ENCODE results near the gene OR3A3.
"Not testable (repeated sequence)": the region's sequence is repeated elsewhere in the genome, so short reads cannot be mapped to it uniquely, and the experiment has no call there.

OR3A3 gene

DNA sequence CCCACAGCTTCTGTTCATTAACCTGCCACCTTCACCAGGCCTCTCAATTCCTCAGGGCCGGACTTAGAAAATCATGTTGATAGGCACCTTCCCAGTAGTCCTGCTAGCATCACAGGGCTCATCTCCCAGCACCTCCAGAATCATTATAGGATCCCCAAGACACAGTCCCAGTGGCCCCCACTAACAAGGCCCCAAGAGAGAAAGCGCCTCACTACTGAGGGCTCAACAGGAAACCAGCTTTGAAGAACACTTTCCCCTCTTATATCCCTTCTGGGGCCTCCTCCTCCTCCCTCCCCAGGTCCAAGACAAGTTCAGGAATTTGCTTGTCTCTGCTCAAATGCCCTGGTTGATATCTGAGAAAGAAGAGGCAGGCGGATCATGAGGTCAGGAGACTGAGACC, at the start of gene OR3A3:
Gene OR3A3, plus strand, starts transcription at position 301 of the 400 bp plus-strand sequence.
- DNase-seq (ENCODE audit: low read depth in 2 of 2) = no peak

GRCh38 chr17:3371167-3371566, 40.0 kb upstream of the OR3A3 start:
- DNase-seq (ENCODE audit: low read depth in 2 of 2) = not testable (repeated sequence)

GRCh38 chr17:3378321-3378720, 32.8 kb upstream of the OR3A3 start:
- DNase-seq (ENCODE audit: low read depth in 2 of 2) = no peak

DNA sequence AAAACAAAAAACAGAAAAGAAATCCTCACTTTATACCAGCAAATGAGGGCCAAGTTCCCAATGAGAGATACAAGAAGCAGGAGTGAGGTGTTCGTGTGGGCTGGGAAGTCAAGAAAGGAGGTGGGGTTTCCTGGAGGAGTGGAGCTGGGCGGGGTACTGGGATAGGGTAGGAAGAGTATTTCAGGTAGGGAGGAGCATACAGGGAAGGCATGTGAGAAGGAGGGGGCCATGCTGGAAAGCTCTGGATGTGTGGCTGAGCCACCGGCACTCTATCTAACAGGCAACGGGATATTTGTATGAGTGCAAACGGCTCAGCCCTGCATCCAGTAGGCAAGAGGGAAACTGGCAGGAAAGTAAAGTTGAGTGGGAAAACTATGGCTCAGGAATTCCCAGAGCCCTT, 29.2 kb upstream of the OR3A3 start:
- DNase-seq (ENCODE audit: low read depth in 2 of 2) = no peak

DNA sequence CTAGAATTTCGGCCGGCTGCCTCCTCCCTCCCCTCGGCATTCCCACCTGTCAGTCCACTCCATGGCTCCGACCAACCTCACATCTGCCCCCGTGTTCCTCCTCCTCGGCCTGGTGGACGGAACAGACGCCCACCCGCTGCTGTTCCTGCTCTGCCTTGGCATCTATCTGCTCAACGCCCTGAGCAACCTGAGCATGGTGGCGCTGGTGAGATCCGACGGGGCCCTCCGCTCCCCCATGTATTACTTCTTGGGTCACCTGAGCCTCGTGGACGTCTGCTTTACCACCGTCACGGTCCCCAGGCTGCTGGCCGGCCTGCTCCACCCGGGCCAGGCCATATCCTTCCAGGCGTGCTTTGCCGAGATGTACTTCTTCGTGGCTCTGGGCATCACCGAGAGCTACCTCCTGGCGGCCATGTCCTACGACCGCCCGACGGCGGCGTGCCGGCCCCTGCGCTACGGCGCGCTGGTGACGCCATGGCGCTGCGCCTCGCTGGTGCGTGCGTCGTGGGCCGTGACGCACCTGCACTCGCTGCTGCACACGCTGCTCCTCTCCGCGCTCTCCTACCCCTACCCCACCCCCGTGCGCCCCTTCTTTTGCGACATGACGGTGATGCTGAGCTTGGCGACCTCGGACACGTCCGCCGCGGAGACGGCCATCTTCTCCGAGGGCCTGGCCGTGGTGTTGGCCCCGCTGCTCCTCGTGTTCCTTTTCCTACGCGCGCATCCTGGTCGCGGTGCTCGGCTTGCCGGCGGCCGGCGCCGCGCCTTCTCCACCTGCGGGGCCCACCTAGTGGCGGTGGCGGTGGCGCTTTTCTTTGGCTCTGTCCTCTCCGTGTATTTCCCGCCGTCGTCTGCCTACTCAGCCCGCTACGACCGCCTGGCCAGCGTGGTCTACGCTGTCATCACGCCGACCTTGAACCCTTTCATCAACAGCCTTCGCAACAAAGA, 25.0 kb upstream of the OR3A3 start, which contains the start of gene OR3A2:
Gene OR3A2, minus strand, starts transcription at position 440 of the 948 bp plus-strand sequence.
- DNase-seq (ENCODE audit: low read depth in 2 of 2) = no peak

GRCh38 chr17:3389791-3390190, 21.4 kb upstream of the OR3A3 start:
- no peak for DNase-seq (ENCODE audit: low read depth in 2 of 2)

- not testable (repeated sequence) for DNase-seq (ENCODE audit: low read depth in 2 of 2)
These were observed 13.4 kb upstream of the OR3A3 start for GRCh38 chr17:3397801-3398200.

GRCh38 chr17:3398310-3398709, 12.9 kb upstream of the OR3A3 start, which contains the start of gene OR1E1:
TSS of gene OR1E1 (minus strand) at chr17:3398410. CDS start at chr17:3398410, 0 bp downstream.
- DNase-seq (ENCODE audit: low read depth in 2 of 2) = no peak

GRCh38 chr17:3400055-3400454, 11.1 kb upstream of the OR3A3 start:
- no peak for DNase-seq (ENCODE audit: low read depth in 2 of 2)

GRCh38 chr17:3401786-3402185, 9.4 kb upstream of the OR3A3 start:
- DNase-seq (ENCODE audit: low read depth in 2 of 2) = no peak

DNA sequence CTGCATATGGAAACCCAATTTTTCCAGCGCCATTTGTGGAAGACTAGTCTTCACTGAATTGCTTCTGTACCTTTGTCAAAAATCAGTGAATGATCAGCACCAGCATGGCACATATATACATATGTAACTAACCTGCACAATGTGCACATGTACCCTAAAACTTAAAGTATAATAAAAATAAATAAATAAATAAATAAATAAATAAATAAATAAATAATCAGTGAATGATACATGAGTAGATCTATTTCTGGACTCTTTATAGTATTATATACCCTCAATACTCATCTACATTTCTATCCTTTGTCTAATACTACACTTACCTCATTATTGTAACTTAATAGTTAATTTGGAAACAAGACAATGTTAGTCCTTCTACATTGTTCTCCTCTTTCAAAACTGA, 7.3 kb upstream of the OR3A3 start:
- DNase-seq (ENCODE audit: low read depth in 2 of 2) = not testable (repeated sequence)

GRCh38 chr17:3412216-3412615, 1.0 kb downstream of the OR3A3 start:
- not testable (repeated sequence) for DNase-seq (ENCODE audit: low read depth in 2 of 2)

- no peak for DNase-seq (ENCODE audit: low read depth in 2 of 2)
These were observed 4.4 kb downstream of the OR3A3 start for GRCh38 chr17:3415610-3416009.

- DNase-seq (ENCODE audit: low read depth in 2 of 2) = no peak
These were observed 7.1 kb downstream of the OR3A3 start for GRCh38 chr17:3418222-3418621.

GRCh38 chr17:3433215-3433614, 22.0 kb downstream of the OR3A3 start:
- not testable (repeated sequence) for DNase-seq (ENCODE audit: low read depth in 2 of 2)

- no peak for DNase-seq (ENCODE audit: low read depth in 2 of 2)
These were observed 22.6 kb downstream of the OR3A3 start, which contains the start of gene OR1E2 for GRCh38 chr17:3433741-3434140. TSS of gene OR1E2 (minus strand) at chr17:3433841. CDS start at chr17:3433841, 0 bp downstream.

GRCh38 chr17:3438368-3438767, 27.2 kb downstream of the OR3A3 start:
- no peak for DNase-seq (ENCODE audit: low read depth in 2 of 2)

DNA sequence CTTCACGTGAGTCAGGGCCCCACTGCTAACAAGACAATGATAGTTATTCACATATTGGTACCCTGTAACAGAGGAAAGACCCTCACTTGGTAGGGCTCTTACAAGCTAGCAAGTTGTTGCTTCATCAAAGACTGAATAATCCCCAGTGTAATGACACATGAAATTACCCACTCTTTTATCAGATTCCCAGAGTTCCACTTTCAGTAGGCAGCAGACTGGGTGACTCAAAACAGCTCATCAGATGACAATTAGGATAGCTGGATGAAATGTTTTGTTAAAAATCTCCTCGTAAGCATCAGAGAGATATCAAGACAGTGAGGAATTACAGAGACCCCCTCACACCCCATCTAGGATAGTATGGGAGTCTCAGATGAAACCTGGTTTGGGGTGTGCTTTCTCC, 29.3 kb downstream of the OR3A3 start:
- no peak for DNase-seq (ENCODE audit: low read depth in 2 of 2)

- DNase-seq (ENCODE audit: low read depth in 2 of 2) = no peak
These were observed 36.5 kb downstream of the OR3A3 start for GRCh38 chr17:3447625-3448024.

GRCh38 chr17:3448059-3448665, 37.0 kb downstream of the OR3A3 start:
- no peak for DNase-seq (ENCODE audit: low read depth in 2 of 2)

DNA sequence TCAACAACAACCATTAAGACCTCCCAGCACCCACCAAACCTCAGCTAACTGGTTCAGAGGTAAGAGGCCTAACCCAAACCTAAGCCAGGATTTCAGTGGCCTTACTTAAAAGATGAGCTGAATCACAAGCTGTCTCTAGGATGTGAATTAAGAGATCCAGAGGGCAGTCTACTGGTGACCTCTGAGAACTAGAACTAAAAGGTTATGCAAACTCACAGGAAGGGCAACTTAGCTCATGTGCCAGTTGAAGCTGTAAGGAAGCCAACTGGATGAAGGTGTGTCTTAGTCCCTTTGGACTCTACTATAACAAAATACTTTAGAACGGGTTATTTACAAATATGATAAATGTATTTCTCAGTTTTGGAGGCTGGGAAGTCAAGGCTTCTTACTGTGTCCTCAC, 55.2 kb downstream of the OR3A3 start:
- not testable (repeated sequence) for DNase-seq (ENCODE audit: low read depth in 2 of 2)

DNA sequence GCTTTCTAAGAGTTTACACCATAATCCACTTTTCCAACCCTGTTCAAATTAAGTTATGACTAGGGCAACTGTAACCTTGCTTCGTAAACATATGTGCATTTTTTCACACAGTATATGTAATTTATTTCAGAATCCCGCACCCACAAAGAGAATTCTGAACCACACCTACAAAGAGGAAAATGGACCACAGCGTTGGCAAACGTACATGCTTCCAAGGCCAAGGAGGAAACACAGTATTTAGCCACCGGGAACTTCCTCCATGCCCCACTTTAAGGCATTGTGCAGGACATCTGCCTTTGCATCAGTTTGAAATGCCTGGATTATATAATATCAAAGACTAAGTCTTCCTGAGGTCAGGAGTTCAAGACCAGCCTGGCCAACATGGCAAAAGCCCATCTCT, 58.4 kb downstream of the OR3A3 start:
- DNase-seq (ENCODE audit: low read depth in 2 of 2) = no peak

DNA sequence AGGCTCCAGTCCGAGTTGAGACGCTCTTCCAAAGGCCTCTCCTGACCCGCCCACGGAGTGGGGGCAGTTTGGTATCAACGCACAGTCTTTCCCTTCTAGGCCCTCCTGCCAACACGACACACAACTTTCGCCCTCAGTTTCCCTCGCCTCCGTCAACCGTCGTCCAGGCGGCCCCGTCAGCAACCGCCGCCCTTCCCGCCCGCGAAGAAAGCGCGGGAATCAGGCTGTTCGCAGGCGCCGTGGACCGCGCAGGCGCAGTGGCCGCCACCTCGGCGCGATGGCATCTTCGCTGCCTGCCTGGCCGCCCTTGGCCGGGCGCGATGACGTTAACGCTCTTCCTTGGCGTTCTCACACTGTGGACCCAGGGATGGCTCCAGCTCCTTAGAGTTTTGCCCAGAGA, 60.4 kb downstream of the OR3A3 start, which contains the start of gene SPATA22:
Gene SPATA22, minus strand, starts transcription at position 221 of the 400 bp plus-strand sequence. CDS start 2,494 bp downstream, outside the sequence.
- DNase-seq (ENCODE audit: low read depth in 2 of 2) = no peak

Measured in activated CD4-positive, alpha-beta T cell treated with anti-CD3 and anti-CD28 coated beads for 24 hours (primary cell).